ENCODE data around the gene TTC6.
"Not testable (repeated sequence)": the region's sequence is repeated elsewhere in the genome, so short reads cannot be mapped to it uniquely, and the experiment has no call there.

Gene TTC6

GRCh38 chr14:37594971-37595808 is at the start of gene TTC6, which contains the start of gene FOXA1:
TSS of gene TTC6 (plus strand) at chr14:37595629. CDS start at chr14:37622065, 26,436 bp downstream.
TSS of gene FOXA1 (minus strand) at chr14:37595249. CDS start at chr14:37594972, 277 bp downstream.
- DNase-seq, result no peak

GRCh38 chr14:37546621-37547447 is 48.6 kb upstream of the TTC6 start:
- no peak for DNase-seq

GRCh38 chr14:37550511-37550910 is 44.9 kb upstream of the TTC6 start:
- no peak for DNase-seq

- no peak for DNase-seq
Measured at GRCh38 chr14:37551119-37551518, 44.3 kb upstream of the TTC6 start.

GRCh38 chr14:37553935-37554550 is 41.4 kb upstream of the TTC6 start:
- no peak for DNase-seq

GRCh38 chr14:37555596-37555995 is 39.8 kb upstream of the TTC6 start:
- DNase-seq, result not testable (repeated sequence)

- DNase-seq, result no peak
Measured at GRCh38 chr14:37558740-37559139, 36.7 kb upstream of the TTC6 start.

- no peak for DNase-seq
Measured at GRCh38 chr14:37559386-37559785, 36.0 kb upstream of the TTC6 start.

- no peak for DNase-seq
Measured at GRCh38 chr14:37563189-37563588, 32.2 kb upstream of the TTC6 start.

GRCh38 chr14:37565550-37565949 is 29.9 kb upstream of the TTC6 start:
- DNase-seq, result no peak

- no peak for DNase-seq
Measured at GRCh38 chr14:37566811-37567371, 28.5 kb upstream of the TTC6 start.

- no peak for DNase-seq
Measured at GRCh38 chr14:37569729-37570128, 25.7 kb upstream of the TTC6 start.

- DNase-seq, result no peak
Measured at GRCh38 chr14:37571391-37571790, 24.0 kb upstream of the TTC6 start.

GRCh38 chr14:37573356-37573755 is 22.1 kb upstream of the TTC6 start:
- no peak for DNase-seq

GRCh38 chr14:37579274-37579673 is 16.2 kb upstream of the TTC6 start:
- no peak for DNase-seq

- no peak for DNase-seq
Measured at GRCh38 chr14:37580146-37580545, 15.3 kb upstream of the TTC6 start.

- no peak for DNase-seq
Measured at GRCh38 chr14:37583358-37584210, 11.8 kb upstream of the TTC6 start.

GRCh38 chr14:37584211-37585100 is 11.0 kb upstream of the TTC6 start:
- no peak for DNase-seq

GRCh38 chr14:37585101-37585511 is 10.3 kb upstream of the TTC6 start:
- no peak for DNase-seq

GRCh38 chr14:37585971-37586796 is 9.2 kb upstream of the TTC6 start:
- no peak for DNase-seq
